KMS-11 (cell line): ENCODE results near the gene CITED2.
A peak's percentile ranks its signal among the peaks of the same experiment; 100 is the strongest.

ENCODE experiments used
- H2AFZ ChIP-seq: fragments of 200-600 bp; sonication (generic); 2 replicates; pipeline ENCODE4 v1.6.1; 2016; ENCODE audit warnings: antibody characterized with exemption, mixed run types, low read depth
- H3K27ac ChIP-seq: fragments of 200-600 bp; sonication (generic); 2 replicates; pipeline ENCODE4 v1.6.1; 2016; ENCODE audit warnings: mild to moderate bottlenecking, mixed run types
- H3K27me3 ChIP-seq: fragments of 200-600 bp; sonication (generic); 2 replicates; pipeline ENCODE4 v1.6.1; 2017; ENCODE audit warnings: mild to moderate bottlenecking, low read depth, mixed run types, moderate library complexity; ENCODE audit not compliant: insufficient read depth
- H3K36me3 ChIP-seq: fragments of 200-600 bp; sonication (generic); 2 replicates; pipeline ENCODE4 v1.6.1; 2017; ENCODE audit warnings: mild to moderate bottlenecking, mixed run types; ENCODE audit not compliant: insufficient read depth
- H3K4me1 ChIP-seq: fragments of 200-600 bp; sonication (generic); 2 replicates; pipeline ENCODE4 v1.6.1; 2016; ENCODE audit warnings: mild to moderate bottlenecking, low read depth, mixed run types; ENCODE audit not compliant: poor library complexity, severe bottlenecking
- H3K4me2 ChIP-seq: fragments of 200-600 bp; sonication (generic); 2 replicates; pipeline ENCODE4 v1.7.0; 2016; ENCODE audit warnings: mild to moderate bottlenecking, mixed run types
- H3K4me3 ChIP-seq: fragments of 200-600 bp; sonication (generic); IDR thresholded peaks from 2 replicates; pipeline ENCODE4 v1.6.1; 2017; ENCODE audit warnings: low read depth, low read length, mixed read lengths; ENCODE audit not compliant: insufficient read depth
- H3K79me2 ChIP-seq: fragments of 200-600 bp; sonication (generic); 2 replicates; pipeline ENCODE4 v1.6.1; 2016; ENCODE audit warnings: low read depth, mixed run types; ENCODE audit not compliant: insufficient read depth
- H3K9ac ChIP-seq: fragments of 200-600 bp; sonication (generic); 2 replicates; pipeline ENCODE4 v1.6.1; 2016; ENCODE audit warnings: mild to moderate bottlenecking, mixed run types
- H4K20me1 ChIP-seq: fragments of 200-600 bp; sonication (generic); 2 replicates; pipeline ENCODE4 v1.6.1; 2016; ENCODE audit warnings: mild to moderate bottlenecking, mixed run types; ENCODE audit not compliant: insufficient read depth
- TF ChIP-seq, protein P1 (sequence below): fragments of 200-600 bp; sonication (generic); conservative IDR thresholded peaks from 2 replicates; pipeline ENCODE4 v1.6.1; 2017; ENCODE audit warnings: low read depth, mild to moderate bottlenecking, antibody characterized with exemption, low read length, moderate library complexity, mixed read lengths

Gene CITED2

DNA sequence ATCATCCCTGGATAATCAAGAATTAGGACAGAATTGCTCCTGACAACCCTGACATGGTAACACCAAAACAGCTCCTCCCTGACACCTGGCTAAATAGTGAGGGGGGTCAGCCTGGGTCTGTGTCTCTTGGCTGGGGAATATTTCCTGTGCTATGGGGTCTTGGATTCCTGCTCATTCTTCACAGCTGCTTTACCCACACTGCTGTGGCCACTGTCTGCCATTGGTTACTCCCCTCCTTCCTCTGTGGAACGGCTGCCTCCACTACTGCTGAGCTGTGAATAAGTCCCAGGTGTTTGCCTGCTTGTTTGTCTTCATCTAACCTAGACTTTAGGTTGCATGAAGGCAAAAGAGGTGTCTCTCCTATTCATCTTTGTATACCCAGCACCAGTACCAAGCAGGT lies 48.8 kb downstream of the CITED2 start:
- Histone ChIP-seq H3K4me3 (no peak overlapping the region), H3K36me3 (no peaks in the 10 kb centered on the region), H3K27ac (peak overlapping the region; percentile 91), H2AFZ (peak overlapping the region; percentile 2; the same call in 1 of the 2 replicates), H3K4me1 (peaks cover 49% of the 10 kb centered on the region), H3K9ac (no peak overlapping the region), H4K20me1 (no peaks in the 10 kb centered on the region), H3K27me3 (no peaks in the 10 kb centered on the region), H3K4me2 (peak overlapping the region; percentile 19; the same call in 1 of the 2 replicates), H3K79me2 (no peaks in the 10 kb centered on the region)
- TF ChIP-seq, protein P1, sequence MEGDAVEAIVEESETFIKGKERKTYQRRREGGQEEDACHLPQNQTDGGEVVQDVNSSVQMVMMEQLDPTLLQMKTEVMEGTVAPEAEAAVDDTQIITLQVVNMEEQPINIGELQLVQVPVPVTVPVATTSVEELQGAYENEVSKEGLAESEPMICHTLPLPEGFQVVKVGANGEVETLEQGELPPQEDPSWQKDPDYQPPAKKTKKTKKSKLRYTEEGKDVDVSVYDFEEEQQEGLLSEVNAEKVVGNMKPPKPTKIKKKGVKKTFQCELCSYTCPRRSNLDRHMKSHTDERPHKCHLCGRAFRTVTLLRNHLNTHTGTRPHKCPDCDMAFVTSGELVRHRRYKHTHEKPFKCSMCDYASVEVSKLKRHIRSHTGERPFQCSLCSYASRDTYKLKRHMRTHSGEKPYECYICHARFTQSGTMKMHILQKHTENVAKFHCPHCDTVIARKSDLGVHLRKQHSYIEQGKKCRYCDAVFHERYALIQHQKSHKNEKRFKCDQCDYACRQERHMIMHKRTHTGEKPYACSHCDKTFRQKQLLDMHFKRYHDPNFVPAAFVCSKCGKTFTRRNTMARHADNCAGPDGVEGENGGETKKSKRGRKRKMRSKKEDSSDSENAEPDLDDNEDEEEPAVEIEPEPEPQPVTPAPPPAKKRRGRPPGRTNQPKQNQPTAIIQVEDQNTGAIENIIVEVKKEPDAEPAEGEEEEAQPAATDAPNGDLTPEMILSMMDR: no peak

DNA sequence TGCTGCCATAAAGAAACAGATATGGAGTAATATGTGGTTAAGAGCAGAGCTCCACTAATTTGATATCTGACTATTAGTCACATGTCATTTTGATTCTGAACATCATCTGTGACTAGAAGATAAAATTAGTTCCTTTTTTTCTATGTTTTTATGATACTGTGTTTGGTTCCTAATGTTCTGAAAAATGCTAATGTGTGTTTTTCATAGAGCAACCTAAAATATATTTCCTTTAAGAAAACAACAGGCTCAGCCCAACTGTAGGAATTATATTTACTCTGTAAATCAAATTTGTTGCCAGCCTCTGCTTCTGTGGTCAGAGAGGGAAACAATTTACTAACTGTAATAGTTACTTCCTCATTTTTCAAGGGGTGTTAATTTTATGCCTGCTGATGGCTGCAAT lies 49.3 kb downstream of the CITED2 start:
- Histone ChIP-seq H3K79me2 (no peaks in the 10 kb centered on the region), H3K4me1 (peaks cover 49% of the 10 kb centered on the region), H3K9ac (no peak overlapping the region), H2AFZ (peak overlapping the region; percentile 2; the same call in 1 of the 2 replicates), H3K4me3 (no peak overlapping the region), H3K27ac (peak overlapping the region; percentile 91), H3K36me3 (no peaks in the 10 kb centered on the region), H4K20me1 (no peaks in the 10 kb centered on the region), H3K4me2 (peak overlapping the region; percentile 19; the same call in 1 of the 2 replicates), H3K27me3 (no peaks in the 10 kb centered on the region)
- TF ChIP-seq, protein P1: no peak

DNA sequence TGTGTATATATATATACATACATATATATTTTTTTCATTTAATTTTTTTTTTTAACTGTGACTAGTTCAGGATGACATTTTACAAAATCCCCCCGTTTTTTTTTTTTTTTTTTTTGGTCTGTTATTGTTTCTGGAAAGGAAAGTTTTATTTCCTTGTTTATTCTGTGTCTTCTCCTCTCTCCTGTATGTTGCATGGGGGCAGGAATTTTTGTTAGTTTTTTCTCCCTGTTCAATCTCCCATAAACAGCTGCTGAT lies 50.2 kb downstream of the CITED2 start:
- no peak overlapping the region for H2AFZ ChIP-seq
- no peak overlapping the region for H3K9ac ChIP-seq
- peak overlapping the region; percentile 91 for H3K27ac ChIP-seq
- H3K4me2 ChIP-seq: peak overlapping the region; percentile 73
- no peaks in the 10 kb centered on the region for H3K36me3 ChIP-seq
- H3K4me1 ChIP-seq: peaks cover 49% of the 10 kb centered on the region
- no peak overlapping the region for H3K4me3 ChIP-seq
- no peaks in the 10 kb centered on the region for H3K27me3 ChIP-seq
- H4K20me1 ChIP-seq: no peaks in the 10 kb centered on the region
- TF ChIP-seq, protein P1: no peak
- no peaks in the 10 kb centered on the region for H3K79me2 ChIP-seq

DNA sequence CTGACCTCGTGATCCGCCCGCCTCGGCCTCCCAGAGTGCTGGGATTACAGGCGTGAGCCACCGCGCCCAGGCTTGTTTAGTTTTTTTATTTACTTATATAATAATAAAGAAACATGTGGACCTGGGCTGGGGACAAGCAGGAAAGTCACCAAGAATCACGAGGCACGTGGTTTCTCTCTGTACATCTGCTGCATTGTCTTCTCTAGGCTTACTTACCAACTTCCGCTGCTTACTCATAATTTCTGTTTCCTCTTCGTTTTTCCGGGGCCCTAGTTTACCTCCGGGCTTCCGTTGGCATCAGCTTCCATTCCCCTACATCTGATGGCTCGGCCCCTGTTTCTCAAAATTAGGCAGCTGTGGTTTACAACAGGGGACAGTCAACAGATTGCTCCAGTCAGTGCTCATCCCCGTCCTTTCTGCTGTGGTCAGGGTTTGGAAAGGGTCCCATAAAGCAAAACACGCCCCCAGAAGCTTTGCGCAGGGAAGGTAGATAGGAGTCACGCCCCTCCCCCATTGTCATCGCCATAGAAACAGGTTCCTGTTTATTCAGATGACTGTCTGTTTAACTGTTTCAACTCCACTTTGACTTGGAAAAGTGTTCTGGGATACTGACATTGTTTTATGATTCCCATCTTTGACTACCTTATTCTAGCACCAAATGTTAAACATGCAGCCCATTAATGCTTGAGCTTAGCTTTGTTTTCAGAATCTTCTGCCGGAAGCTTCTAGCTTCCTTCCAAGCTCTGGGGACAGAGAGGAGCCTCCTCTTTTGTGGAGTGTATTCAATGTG lies 50.7 kb downstream of the CITED2 start:
- Histone ChIP-seq H3K27ac (peak overlapping the region; percentile 91), H3K4me3 (no peak overlapping the region), H3K4me2 (peak overlapping the region; percentile 73), H3K9ac (peak overlapping the region; percentile 56), H3K36me3 (no peaks in the 10 kb centered on the region), H3K79me2 (no peaks in the 10 kb centered on the region), H3K27me3 (no peaks in the 10 kb centered on the region), H4K20me1 (no peaks in the 10 kb centered on the region), H2AFZ (peak overlapping the region; percentile 85), H3K4me1 (peaks cover 49% of the 10 kb centered on the region)
- TF ChIP-seq, protein P1: no peak
